BLaER1 (cell line): ENCODE measurements around the gene CAMK2D.
A peak's percentile ranks its signal among the peaks of the same experiment; 100 is the strongest.
"Not testable (repeated sequence)": the region's sequence is repeated elsewhere in the genome, so short reads cannot be mapped to it uniquely, and the experiment has no call there.

ENCODE experiments used
- H3K27ac ChIP-seq: shearing (Covaris generic); formaldehyde crosslinking; 2 replicates; pipeline ENCODE4 v1.8.1; 2022
- H3K27me3 ChIP-seq: shearing (Covaris generic); formaldehyde crosslinking; 2 replicates; pipeline ENCODE4 v1.8.1; 2022
- H3K36me3 ChIP-seq: shearing (Covaris generic); formaldehyde crosslinking; 2 replicates; pipeline ENCODE4 v1.8.1; 2022
- H3K4me1 ChIP-seq: shearing (Covaris generic); formaldehyde crosslinking; 2 replicates; pipeline ENCODE4 v1.8.1; 2022
- H3K4me2 ChIP-seq: shearing (Covaris generic); formaldehyde crosslinking; 2 replicates; pipeline ENCODE4 v1.8.1; 2022
- H3K4me3 ChIP-seq: shearing (Covaris generic); formaldehyde crosslinking; 2 replicates; pipeline ENCODE4 v1.8.1; 2022
- H3K9ac ChIP-seq: shearing (Covaris generic); formaldehyde crosslinking; 2 replicates; pipeline ENCODE4 v1.8.1; 2022
- H3K9me3 ChIP-seq: shearing (Covaris generic); formaldehyde crosslinking; 2 replicates; pipeline ENCODE4 v1.8.1; 2022
- H4K20me1 ChIP-seq: shearing (Covaris generic); formaldehyde crosslinking; 2 replicates; pipeline ENCODE4 v1.8.1; 2022
- Cebpa-rat ChIP-seq: shearing (Covaris generic); IDR thresholded peaks from 2 replicates; pipeline ENCODE4 v1.8.1; 2022

Gene CAMK2D

DNA sequence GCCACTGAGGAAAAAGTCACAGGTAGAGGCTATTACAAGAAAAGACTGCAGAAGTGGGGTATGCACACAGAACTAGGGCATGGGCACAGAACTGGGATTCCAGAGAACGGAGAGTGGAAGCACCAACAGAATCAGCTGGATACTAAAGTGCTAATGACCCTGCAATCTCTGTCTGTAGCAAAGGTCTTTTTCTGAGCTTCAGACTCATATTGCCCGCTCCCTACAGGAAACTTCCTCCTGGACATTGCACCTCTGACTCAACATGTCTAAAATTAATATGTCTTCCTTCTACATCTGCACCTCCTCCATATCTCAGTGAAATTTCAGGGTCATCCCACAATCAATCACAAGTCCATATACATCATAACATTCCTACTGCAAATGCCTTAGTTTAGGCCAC, 5.3 kb upstream of the CAMK2D start:
- no peak overlapping the region for H3K9ac ChIP-seq
- no peaks in the 10 kb centered on the region for H3K9me3 ChIP-seq
- H3K27me3 ChIP-seq: no peaks in the 10 kb centered on the region
- H3K36me3 ChIP-seq: no peaks in the 10 kb centered on the region
- H3K27ac ChIP-seq: no peak overlapping the region
- no peak overlapping the region for H3K4me3 ChIP-seq
- no peaks in the 10 kb centered on the region for H4K20me1 ChIP-seq
- no peak for TF ChIP-seq Cebpa-rat
- H3K4me1 ChIP-seq: peaks cover 6% of the 10 kb centered on the region
- no peak overlapping the region for H3K4me2 ChIP-seq

DNA sequence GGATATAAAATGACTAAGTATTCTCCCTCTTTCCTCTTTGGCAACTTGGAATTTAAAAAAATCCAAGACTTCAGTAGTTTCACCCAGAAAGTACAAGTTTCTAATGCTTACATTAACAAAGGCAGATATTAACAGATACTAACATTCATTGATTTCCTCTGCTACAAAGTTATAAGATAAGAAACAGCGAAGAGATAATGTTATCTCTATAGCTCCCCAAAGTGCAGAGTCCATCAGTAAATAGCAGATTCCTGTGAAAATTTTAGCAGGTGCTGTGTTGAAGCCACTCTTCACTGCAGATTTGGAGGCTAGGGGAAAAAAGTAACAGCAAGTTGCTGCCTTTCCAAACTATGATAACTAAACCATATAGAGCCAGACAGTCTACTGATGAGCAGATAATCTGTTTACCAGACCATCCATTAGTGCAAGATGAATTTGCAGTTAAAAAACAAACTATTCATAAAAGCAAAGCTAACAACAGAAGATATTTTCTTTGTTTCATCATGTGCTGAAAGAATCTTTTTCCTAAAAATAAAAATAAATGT, 3.3 kb upstream of the CAMK2D start:
- no peak for TF ChIP-seq Cebpa-rat
- no peak overlapping the region for H3K27ac ChIP-seq
- H3K27me3 ChIP-seq: no peaks in the 10 kb centered on the region
- peaks cover 6% of the 10 kb centered on the region for H3K4me1 ChIP-seq
- H3K4me2 ChIP-seq: no peak overlapping the region
- H4K20me1 ChIP-seq: no peaks in the 10 kb centered on the region
- H3K9ac ChIP-seq: no peak overlapping the region
- H3K36me3 ChIP-seq: no peaks in the 10 kb centered on the region
- no peak overlapping the region for H3K4me3 ChIP-seq
- no peaks in the 10 kb centered on the region for H3K9me3 ChIP-seq

DNA sequence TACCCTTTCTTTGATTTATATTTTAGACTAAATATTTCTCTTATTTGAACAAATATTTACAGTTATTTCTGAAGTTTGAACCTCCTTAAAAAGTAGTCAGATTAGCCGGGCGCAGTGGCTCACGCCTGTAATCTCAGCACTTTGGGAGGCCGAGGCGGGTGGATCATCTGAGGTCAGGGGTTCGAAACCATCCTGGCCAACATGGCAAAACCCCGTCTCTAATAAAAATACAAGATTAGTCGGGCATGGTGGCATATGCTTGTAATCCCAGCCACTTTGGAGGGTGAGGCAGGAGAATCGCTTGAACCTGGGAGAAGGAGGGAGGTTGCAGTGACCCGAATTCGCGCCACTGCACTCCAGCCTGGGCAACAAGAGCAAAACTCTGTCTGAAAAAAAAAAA, 2.4 kb upstream of the CAMK2D start:
- H3K27ac ChIP-seq, H3K36me3 ChIP-seq, H3K9me3 ChIP-seq, H3K4me2 ChIP-seq, H3K4me1 ChIP-seq, H4K20me1 ChIP-seq, H3K9ac ChIP-seq, H3K4me3 ChIP-seq, H3K27me3 ChIP-seq: not testable (repeated sequence)

DNA sequence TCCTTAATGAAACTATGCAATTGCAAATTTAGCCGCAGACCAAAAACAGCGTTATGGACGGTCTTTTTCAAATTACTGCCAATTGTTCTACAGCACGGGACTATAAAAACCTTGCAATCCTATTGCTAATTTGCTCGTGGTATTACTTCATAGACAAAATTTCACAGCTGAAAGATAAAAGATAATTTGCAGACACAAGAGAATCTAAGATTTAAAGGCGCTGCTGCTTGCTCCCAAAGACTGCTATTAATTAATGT, 1.4 kb upstream of the CAMK2D start:
- Histone ChIP-seq H3K9ac (peak overlapping the region; percentile 97), H3K36me3 (no peaks in the 10 kb centered on the region; the same call in 1 of the 2 replicates), H3K4me3 (peak overlapping the region; percentile 98), H3K27ac (peak overlapping the region; percentile 96), H4K20me1 (peaks cover 5% of the 10 kb centered on the region; the same call in 1 of the 2 replicates), H3K4me2 (peak overlapping the region; percentile 88), H3K4me1 (peaks cover 14% of the 10 kb centered on the region), H3K9me3 (no peaks in the 10 kb centered on the region), H3K27me3 (no peaks in the 10 kb centered on the region)
- TF ChIP-seq Cebpa-rat: no peak

DNA sequence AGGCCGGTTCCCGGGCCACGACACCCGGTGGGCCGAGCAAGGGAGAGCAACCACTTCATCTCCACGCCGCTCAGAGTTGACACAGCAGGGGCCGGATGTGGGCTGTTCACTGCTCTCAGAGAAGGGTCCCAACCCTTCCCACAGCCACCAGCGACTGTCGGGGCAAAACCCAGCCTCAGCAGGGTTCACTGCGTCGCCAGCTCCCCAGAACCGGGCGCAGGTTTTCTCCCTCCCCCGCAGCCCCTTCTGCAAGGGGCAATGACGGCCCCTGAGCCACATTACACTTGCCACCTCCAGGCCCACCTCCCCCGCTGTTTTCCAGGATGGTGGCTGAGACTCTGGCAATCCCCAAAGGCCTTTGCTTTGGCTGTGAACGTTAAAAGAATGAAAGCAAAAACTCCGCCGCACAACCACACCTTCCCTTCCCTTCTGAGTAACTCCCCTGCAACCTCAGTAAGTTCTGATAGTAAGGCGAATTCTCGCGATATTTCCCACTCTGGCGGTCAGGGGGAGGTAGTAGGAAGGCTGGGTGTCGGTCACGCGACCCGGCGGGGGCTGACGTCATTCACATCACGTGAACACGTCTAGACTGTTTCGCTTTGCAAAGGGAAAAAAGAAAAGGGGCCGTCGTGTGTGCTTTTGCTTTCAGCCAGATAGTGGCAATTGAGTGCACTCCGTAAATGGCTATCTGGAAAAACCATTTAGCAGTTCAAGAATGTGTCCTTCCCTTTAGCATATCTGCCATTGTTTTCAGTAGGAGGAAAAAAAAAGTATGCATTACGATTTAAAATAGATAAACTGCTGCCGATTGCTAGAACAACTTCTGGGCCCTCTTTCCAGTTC, 869 bp upstream of the CAMK2D start:
- Histone ChIP-seq H3K27me3 (no peaks in the 10 kb centered on the region), H3K4me2 (peak overlapping the region; percentile 88), H4K20me1 (peaks cover 10% of the 10 kb centered on the region), H3K27ac (peak overlapping the region; percentile 96), H3K4me3 (peak overlapping the region; percentile 98), H3K4me1 (peaks cover 20% of the 10 kb centered on the region), H3K9me3 (no peaks in the 10 kb centered on the region), H3K36me3 (peaks cover 4% of the 10 kb centered on the region), H3K9ac (peak overlapping the region; percentile 97)
- TF ChIP-seq Cebpa-rat: no peak

DNA sequence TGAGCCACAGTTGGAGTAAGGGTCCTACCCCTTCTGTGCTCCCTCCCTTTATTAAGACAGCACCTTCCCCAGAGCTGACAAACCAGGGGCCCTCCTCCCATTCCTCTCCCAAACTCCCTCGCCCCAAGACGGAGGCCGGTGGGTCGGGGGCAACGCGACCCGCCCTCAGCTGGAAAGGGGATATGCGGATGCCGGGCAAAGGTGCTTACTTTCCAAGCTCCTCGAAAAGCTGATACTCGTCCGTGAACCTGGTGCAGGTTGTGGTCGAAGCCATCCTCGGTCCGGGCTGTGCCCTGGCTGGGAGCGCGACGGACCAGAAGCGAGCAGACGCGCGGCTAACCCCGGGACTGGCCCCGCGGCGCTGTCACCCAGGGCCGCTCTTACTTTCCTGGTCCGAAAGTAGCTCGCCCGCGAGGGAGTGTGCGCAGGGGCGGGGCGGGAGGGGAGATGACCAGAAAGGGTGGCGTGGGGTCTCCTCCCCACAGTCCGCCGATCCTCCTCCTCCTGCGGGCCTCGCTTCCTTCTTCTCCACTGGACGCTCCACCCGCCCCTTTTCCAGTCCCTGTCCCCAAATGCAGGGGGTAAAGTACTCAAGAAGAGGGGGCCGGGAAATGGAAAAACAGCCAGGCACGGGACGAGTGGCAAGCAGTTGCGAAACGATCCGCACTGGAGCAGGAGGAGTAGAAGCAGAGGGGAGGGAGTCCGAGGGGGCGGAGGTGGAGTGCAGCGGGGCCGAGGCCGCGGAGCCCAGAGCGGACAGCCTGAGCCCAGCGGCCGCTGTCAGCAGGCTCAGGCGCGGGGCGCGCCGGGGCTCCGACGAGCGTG, 531 bp downstream of the CAMK2D start:
- no peaks in the 10 kb centered on the region for H3K27me3 ChIP-seq
- H3K4me3 ChIP-seq: peak overlapping the region; percentile 98
- peaks cover 34% of the 10 kb centered on the region for H3K4me1 ChIP-seq
- H3K9ac ChIP-seq: peak overlapping the region; percentile 97
- peak overlapping the region; percentile 96 for H3K27ac ChIP-seq
- H3K36me3 ChIP-seq: peaks cover 14% of the 10 kb centered on the region
- H3K4me2 ChIP-seq: peak overlapping the region; percentile 88
- TF ChIP-seq Cebpa-rat: peak; percentile 49; the same call in 1 of the 2 replicates
- H4K20me1 ChIP-seq: peaks cover 22% of the 10 kb centered on the region
- no peaks in the 10 kb centered on the region for H3K9me3 ChIP-seq

DNA sequence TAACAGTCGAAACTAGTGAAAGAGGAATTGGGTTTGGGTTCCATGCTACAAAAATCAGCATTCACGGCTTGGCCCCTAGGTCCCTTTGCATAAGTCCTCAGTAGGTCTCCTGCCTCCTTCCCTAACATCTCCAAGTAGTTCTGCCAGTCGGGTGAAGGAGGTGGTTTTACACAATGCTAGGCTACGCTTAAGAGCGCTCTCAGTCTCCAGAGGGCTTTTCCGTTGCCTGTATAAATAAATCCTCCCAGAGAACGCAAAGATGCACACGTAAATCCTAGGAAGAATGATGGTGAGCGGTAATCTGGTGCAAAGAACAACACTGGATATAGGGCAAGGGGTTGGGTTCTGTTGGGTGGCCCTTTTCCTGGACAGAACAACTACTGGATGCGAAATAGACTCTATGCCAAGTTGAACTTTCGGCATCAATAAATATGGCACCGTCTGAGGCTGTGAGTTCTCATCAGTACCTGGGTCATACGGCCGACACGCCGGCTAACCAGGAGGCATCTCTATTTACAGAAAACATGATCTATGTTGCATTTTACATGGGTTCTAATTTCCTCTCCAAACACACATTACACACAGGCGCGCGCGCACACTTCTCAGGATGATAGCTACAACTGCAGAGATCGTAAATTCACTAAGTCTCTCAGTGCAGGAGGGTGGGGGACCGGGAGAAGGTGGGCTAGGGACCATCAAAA, 1.3 kb downstream of the CAMK2D start:
- Histone ChIP-seq H3K27me3 (no peaks in the 10 kb centered on the region), H3K9me3 (no peaks in the 10 kb centered on the region), H3K4me1 (peaks cover 41% of the 10 kb centered on the region), H3K36me3 (peaks cover 18% of the 10 kb centered on the region), H3K4me2 (peak overlapping the region; percentile 88), H4K20me1 (peaks cover 29% of the 10 kb centered on the region), H3K4me3 (peak overlapping the region; percentile 98), H3K27ac (peak overlapping the region; percentile 96), H3K9ac (peak overlapping the region; percentile 97)
- no peak for TF ChIP-seq Cebpa-rat

DNA sequence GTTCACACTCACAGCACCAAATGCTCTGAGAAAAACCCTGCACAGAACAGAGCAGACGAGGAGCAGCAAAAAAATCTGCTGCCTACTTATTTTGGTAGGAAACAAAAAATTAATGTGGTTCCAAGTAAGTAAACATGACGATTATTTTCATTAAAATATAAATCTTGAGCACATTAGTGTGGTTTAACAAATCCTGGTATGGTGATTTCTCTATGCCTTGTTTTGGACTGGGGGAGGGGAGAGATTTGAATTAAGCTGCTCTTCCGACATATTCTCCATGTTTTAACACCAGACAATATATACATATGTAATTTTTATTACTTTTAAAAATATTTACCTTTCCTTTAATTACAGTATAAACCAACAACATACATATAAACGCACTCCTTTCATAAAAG, 1.8 kb downstream of the CAMK2D start:
- Histone ChIP-seq H3K9me3 (no peaks in the 10 kb centered on the region), H4K20me1 (peaks cover 30% of the 10 kb centered on the region), H3K27me3 (no peaks in the 10 kb centered on the region), H3K36me3 (peaks cover 18% of the 10 kb centered on the region), H3K27ac (peak overlapping the region; percentile 96), H3K4me1 (peaks cover 43% of the 10 kb centered on the region), H3K9ac (peak overlapping the region; percentile 97), H3K4me2 (peak overlapping the region; percentile 88), H3K4me3 (peak overlapping the region; percentile 98)
- no peak for TF ChIP-seq Cebpa-rat

DNA sequence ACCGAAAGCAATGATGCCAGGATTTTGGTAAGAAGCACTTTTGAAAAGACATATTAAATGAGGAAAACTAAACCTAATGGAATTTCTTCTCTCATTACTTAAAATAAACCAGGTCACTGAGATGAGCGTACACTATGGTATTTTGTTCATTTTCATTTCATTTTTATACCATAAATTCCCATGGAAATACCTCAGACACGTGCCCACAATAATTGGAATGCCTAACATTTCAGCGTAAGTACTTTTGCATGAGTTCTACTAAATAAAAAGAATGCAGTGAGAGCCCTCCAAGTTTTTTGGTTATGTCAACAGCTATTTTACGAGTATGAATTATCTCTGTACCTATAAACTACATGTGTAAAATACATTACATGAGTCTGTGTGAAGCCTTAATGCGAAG, 3.2 kb downstream of the CAMK2D start:
- Histone ChIP-seq H3K27ac (peak overlapping the region; percentile 96), H3K9me3 (no peaks in the 10 kb centered on the region), H3K36me3 (peaks cover 18% of the 10 kb centered on the region), H4K20me1 (peaks cover 30% of the 10 kb centered on the region), H3K4me3 (peak overlapping the region; percentile 98), H3K9ac (peak overlapping the region; percentile 97), H3K27me3 (no peaks in the 10 kb centered on the region), H3K4me1 (peaks cover 45% of the 10 kb centered on the region), H3K4me2 (peak overlapping the region; percentile 88)
- TF ChIP-seq Cebpa-rat: no peak
